DOHH2 (cell line): Measurements from ENCODE around the gene ATAT1.

ENCODE experiments used
- EZH2phosphoT487 ChIP-seq: fragments of 200-600 bp; sonication (generic); IDR thresholded peaks from 2 replicates; pipeline ENCODE4 v1.6.1; 2017; ENCODE audit warnings: borderline replicate concordance, mild to moderate bottlenecking, antibody characterized with exemption, low read length, moderate library complexity, mixed read lengths
- TF ChIP-seq, protein P1 (sequence below): fragments of 200-600 bp; sonication (generic); IDR thresholded peaks from one replicate; pipeline ENCODE4 v1.5.1; 2014; ENCODE audit warnings: antibody characterized with exemption, mild to moderate bottlenecking, low read depth, low read length; ENCODE audit not compliant: poor library complexity, severe bottlenecking

DNA sequence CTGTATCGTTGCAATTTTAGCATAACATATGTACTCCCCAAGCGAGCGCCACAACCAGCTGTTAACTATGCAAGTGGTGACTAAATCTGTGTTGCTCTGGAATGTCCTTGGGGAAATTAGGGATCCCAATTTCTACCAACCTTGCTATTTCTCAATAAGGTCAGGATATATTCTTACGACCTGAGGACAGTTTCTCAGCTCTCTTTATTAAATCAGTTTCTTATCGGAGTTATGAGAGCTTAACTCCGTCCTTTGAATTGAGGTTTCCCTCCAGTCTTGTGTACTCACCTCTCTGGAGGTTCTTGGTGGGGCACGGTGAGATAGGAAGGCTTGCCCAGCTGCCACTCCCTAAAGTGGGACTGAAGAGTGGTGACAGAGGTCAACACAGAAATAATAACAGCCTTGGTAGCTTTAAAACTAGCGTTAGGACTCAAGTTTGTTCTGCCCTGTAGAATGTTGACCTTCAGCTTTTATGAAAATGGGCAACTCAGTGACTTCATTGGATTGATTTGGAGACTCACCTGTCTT lies 8.3 kb upstream of the ATAT1 start:
- TF ChIP-seq, protein P1, sequence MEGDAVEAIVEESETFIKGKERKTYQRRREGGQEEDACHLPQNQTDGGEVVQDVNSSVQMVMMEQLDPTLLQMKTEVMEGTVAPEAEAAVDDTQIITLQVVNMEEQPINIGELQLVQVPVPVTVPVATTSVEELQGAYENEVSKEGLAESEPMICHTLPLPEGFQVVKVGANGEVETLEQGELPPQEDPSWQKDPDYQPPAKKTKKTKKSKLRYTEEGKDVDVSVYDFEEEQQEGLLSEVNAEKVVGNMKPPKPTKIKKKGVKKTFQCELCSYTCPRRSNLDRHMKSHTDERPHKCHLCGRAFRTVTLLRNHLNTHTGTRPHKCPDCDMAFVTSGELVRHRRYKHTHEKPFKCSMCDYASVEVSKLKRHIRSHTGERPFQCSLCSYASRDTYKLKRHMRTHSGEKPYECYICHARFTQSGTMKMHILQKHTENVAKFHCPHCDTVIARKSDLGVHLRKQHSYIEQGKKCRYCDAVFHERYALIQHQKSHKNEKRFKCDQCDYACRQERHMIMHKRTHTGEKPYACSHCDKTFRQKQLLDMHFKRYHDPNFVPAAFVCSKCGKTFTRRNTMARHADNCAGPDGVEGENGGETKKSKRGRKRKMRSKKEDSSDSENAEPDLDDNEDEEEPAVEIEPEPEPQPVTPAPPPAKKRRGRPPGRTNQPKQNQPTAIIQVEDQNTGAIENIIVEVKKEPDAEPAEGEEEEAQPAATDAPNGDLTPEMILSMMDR: no peak
- no peak for TF ChIP-seq EZH2phosphoT487
